ENCODE measurements around the gene PAX8.

The PAX8 gene

GRCh38 chr2:113200736-113201490 lies 77.8 kb downstream of the PAX8 start:
- no peak for DNase-seq

- no peak for DNase-seq
Measured at GRCh38 chr2:113200236-113200635, 78.5 kb downstream of the PAX8 start.

DNA sequence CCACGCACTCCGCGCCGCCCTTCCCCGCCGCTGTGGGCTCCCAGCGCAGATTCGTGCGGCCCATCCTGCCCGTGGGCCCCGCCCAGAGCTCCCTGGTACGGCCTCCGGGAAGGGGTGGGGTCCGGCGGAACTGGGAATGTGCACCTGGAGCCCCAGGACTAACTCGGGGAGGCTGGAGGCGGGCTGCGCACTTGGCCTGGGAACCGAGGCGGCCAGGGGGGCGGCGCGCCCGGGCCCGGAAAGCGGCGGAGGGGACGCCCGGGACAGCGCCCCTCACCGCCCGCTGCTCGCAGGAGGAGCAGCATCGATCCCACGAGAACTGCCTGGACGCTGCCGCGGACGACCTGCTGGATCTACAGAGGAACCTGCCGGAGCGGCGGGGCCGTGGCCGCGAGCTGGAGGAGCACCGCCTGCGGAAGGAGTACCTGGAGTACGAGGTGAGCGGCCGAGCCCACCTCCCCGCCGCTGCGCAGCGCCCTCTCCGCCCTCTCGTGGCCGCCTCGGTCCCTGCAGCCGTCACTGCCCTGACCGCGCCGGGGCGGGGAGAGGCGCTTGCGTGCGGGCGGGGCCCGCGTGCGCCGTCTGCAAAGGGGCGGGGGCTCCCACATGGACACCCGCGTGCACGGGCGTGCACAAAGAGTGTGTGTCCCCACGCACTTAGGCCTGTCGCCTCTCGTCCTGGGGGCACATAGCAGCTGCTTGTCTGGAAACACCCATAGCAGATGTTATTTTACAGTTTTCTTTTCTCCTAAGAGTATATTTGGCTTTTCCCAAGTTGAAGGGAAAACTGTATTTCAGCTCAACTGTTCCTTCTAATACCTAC lies 79.7 kb downstream of the PAX8 start:
- DNase-seq: peak; percentile 76

GRCh38 chr2:113198048-113198789 lies 80.5 kb downstream of the PAX8 start:
- no peak for DNase-seq

- DNase-seq: no peak
Measured at GRCh38 chr2:113197347-113198047, 81.2 kb downstream of the PAX8 start.

DNA sequence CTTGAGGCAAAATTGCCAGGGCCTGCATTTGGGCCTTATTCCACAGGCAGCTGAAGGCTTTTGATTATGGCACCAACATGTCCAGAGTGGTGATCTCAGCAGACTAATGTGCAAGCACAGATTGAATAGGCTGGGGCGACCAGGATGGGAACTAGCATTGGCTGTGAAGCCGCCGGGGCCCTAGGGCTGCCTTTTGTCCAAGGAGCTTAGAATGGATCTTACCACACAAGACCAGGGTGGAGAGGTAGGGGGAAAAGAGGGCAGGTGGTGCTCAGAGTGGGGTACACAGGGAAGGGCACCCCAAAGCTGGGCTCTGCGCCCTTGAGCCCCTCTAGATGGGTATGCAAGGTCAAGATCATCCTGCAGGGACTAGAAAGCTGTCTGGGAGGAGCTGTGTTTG lies 81.9 kb downstream of the PAX8 start:
- DNase-seq: no peak

DNA sequence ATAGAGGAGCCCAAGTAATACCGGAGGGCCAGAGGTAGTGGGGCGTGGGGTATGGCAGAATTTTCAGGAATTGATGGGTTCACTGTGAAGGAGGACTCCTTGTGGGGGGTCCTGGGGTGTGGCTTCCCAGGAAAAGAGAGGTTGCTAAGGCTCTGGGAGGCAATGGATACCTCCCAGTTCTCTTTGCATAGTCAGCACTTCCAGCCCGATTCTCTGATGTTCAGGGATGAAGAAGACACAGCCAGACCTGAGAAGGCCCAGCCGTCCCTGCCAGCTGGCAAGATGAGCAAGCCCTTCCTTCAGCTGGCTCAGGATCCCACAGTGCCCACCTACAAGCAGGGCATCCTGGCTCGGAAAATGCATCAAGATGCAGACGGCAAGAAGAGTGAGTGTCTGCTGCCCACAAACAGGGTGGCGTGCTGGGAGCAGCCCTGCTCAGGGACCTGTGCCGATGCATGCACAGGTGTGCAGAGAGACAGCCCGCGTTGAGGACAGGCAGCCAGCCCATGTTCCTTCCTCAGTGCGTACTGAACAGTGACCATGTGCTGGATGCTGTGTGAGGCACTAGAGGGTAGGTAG lies 82.7 kb downstream of the PAX8 start:
- DNase-seq: no peak

- no peak for DNase-seq
Measured at GRCh38 chr2:113192459-113193100, 86.1 kb downstream of the PAX8 start.

GRCh38 chr2:113190871-113191270 lies 87.8 kb downstream of the PAX8 start:
- no peak for DNase-seq

GRCh38 chr2:113187771-113188170 lies 91.0 kb downstream of the PAX8 start:
- no peak for DNase-seq

- no peak for DNase-seq
Measured at GRCh38 chr2:113186433-113186796, 92.3 kb downstream of the PAX8 start.

DNA sequence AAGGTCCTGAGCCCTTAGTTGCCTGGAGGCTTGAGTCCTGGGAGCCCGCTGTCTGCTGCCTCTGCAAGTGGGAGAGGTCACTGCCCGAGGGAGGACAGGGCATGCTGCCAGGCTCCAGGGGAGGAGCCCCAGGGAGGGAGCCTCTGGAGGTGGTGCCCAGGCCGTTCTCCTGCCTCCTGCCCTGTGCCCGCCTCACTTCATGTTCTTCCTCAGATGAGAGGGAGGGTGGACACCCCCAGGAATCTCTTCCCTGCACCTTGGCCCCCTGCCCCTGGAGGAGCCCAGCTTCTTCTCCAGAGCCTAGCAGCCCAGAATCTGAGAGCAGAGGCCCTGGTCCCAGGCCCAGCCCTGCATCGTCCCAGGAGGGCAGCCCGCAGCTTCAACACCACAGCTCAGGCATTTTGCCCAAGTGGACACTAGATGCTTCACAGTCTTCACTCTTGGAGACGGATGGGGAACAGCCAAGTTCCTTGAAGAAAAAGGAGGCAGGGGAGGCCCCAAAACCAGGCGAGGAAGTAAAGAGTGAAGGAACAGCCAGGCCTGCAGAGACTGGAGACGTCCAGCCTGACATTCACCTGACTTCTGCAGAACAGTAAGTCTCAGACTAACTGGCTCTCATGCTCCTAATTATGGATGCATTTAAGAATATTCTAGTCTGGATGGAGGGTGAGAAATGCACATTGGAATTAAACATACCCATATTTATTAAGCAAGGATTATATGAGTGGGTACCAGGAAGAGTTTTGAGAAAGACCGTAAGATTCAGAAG lies 92.9 kb downstream of the PAX8 start:
- DNase-seq: no peak

GRCh38 chr2:113184531-113185230 lies 94.0 kb downstream of the PAX8 start:
- DNase-seq: no peak

GRCh38 chr2:113183703-113184102 lies 95.0 kb downstream of the PAX8 start:
- no peak for DNase-seq

- DNase-seq: no peak
Measured at GRCh38 chr2:113183264-113183663, 95.5 kb downstream of the PAX8 start.

GRCh38 chr2:113182471-113183260 lies 96.1 kb downstream of the PAX8 start:
- DNase-seq: no peak

- DNase-seq: peak; percentile 47
Measured at GRCh38 chr2:113181258-113182051, 97.3 kb downstream of the PAX8 start.

- DNase-seq: peak; percentile 31
Measured at GRCh38 chr2:113180131-113180946, 98.4 kb downstream of the PAX8 start.

Measured in activated CD4-positive, alpha-beta T cell treated with anti-CD3 and anti-CD28 coated beads, Interleukin-10, Interleukin-2, amounts not matched to agents 100 ng/mL and 50 ng/mL, durations not matched to agents 16 hours and 8 hours (primary cell).